PFSK-1 (cell line): ENCODE data around the gene BTG1.

Experiments
- FOXP2 ChIP-seq: optimal IDR thresholded peaks from 2 replicates; pipeline ENCODE3; 2011; ENCODE audit warnings: borderline replicate concordance, control low read depth, inconsistent platforms; ENCODE audit not compliant: insufficient read depth; ENCODE audit errors: extremely low read length, extremely low read depth
- POLR2AphosphoS5 ChIP-seq: IDR thresholded peaks from 2 replicates; pipeline ENCODE4 v1.6.1; 2012; ENCODE audit warnings: low read depth, mild to moderate bottlenecking, control low read depth, low read length, moderate library complexity
- REST ChIP-seq, 2 experiments: IDR thresholded peaks; 2 replicates each; pipeline versions ENCODE4 v1.6.1 to v1.8.0; 2011 to 2012; ENCODE audit warnings: low read depth in 2 of 2, low read length in 2 of 2, control low read depth in 1 of 2, inconsistent platforms in 1 of 2, mild to moderate bottlenecking in 1 of 2, moderate library complexity in 1 of 2; ENCODE audit not compliant: insufficient read depth in 1 of 2
- SIN3A ChIP-seq: IDR thresholded peaks from 2 replicates; pipeline ENCODE4 v1.6.1; 2012; ENCODE audit warnings: mild to moderate bottlenecking, low read length, moderate library complexity, borderline replicate concordance; ENCODE audit not compliant: insufficient read depth
- TAF1 ChIP-seq: IDR thresholded peaks from 2 replicates; pipeline ENCODE4 v1.6.1; 2012; ENCODE audit warnings: low read length, control low read depth, borderline replicate concordance; ENCODE audit not compliant: insufficient read depth

GRCh38 chr12:92162079-92162478, 16.4 kb upstream of the BTG1 start:
- TF ChIP-seq SIN3A (no peak), TAF1 (no peak), REST (IDR thresholded peaks at IDR 0.05; ENCODE audit: insufficient read depth in 1 of 2, low read depth in 2 of 2, low read length in 2 of 2) (no peak), POLR2AphosphoS5 (no peak), FOXP2 (no peak)
